H4 (cell line): ENCODE data around the gene EDRF1. TPM values are rescaled to one million over a fixed set of nuclear protein-coding genes. Genes with fewer than 3 reads are reported as not detected.
"Not testable (repeated sequence)": the region's sequence is repeated elsewhere in the genome, so short reads cannot be mapped to it uniquely, and the experiment has no call there.

Experiments
- DNase-seq: peaks from one replicate; pipeline ENCODE4 v3.0.0-alpha.2; 2015; ENCODE audit warnings: low spot score
- total RNA-seq: library from RNA; depleted of rRNA; stranded (reverse); fragments of >200 nt; shearing (Covaris generic); gene quantifications from 2 replicates; pipeline ENCODE4 v1.2.3, GENCODE V29; 2014

Gene EDRF1
- total RNA-seq, 1 experiment from 2014 or later: 21.2 TPM

GRCh38 chr10:125708971-125709503, 10.5 kb upstream of the EDRF1 start:
- no peak for DNase-seq

- no peak for DNase-seq
Measured at GRCh38 chr10:125709553-125710474, 9.7 kb upstream of the EDRF1 start.

GRCh38 chr10:125711110-125711750, 8.3 kb upstream of the EDRF1 start:
- no peak for DNase-seq

GRCh38 chr10:125714728-125715127, 4.8 kb upstream of the EDRF1 start:
- not testable (repeated sequence) for DNase-seq

- DNase-seq: no peak
Measured at GRCh38 chr10:125720002-125720382, 483 bp downstream of the EDRF1 start.

- DNase-seq: no peak
Measured at GRCh38 chr10:125721035-125721434, 1.5 kb downstream of the EDRF1 start.

- DNase-seq: no peak
Measured at GRCh38 chr10:125722811-125723210, 3.3 kb downstream of the EDRF1 start.

- DNase-seq: no peak
Measured at GRCh38 chr10:125726914-125727313, 7.4 kb downstream of the EDRF1 start.

GRCh38 chr10:125727436-125727835, 7.9 kb downstream of the EDRF1 start:
- DNase-seq: no peak

- DNase-seq: no peak
Measured at GRCh38 chr10:125734148-125734547, 14.6 kb downstream of the EDRF1 start.

GRCh38 chr10:125734823-125735222, 15.3 kb downstream of the EDRF1 start:
- DNase-seq: no peak

GRCh38 chr10:125738206-125738605, 18.7 kb downstream of the EDRF1 start:
- DNase-seq: no peak

GRCh38 chr10:125739994-125740679, 20.6 kb downstream of the EDRF1 start:
- no peak for DNase-seq

GRCh38 chr10:125742465-125742864, 23.0 kb downstream of the EDRF1 start:
- DNase-seq: no peak

- DNase-seq: no peak
Measured at GRCh38 chr10:125744909-125745308, 25.4 kb downstream of the EDRF1 start.

GRCh38 chr10:125747417-125747816, 27.9 kb downstream of the EDRF1 start:
- no peak for DNase-seq

- DNase-seq: no peak
Measured at GRCh38 chr10:125756196-125756595, 36.7 kb downstream of the EDRF1 start.

- no peak for DNase-seq
Measured at GRCh38 chr10:125756853-125757487, 37.5 kb downstream of the EDRF1 start.

GRCh38 chr10:125757742-125758141, 38.2 kb downstream of the EDRF1 start:
- no peak for DNase-seq

GRCh38 chr10:125761961-125762360, 42.5 kb downstream of the EDRF1 start:
- DNase-seq: no peak
